Measurements from ENCODE around the gene MRPL41.
"Not testable (repeated sequence)": the region's sequence is repeated elsewhere in the genome, so short reads cannot be mapped to it uniquely, and the experiment has no call there.

MRPL41 gene

GRCh38 chr9:137535120-137535428 is 16.6 kb upstream of the MRPL41 start:
- no peak overlapping the region for H3K4me3 ChIP-seq (ENCODE audit: control insufficient read depth in 1 of 7, extremely low read depth in 1 of 7, insufficient read depth in 4 of 7, low read depth in 2 of 7, low read length in 6 of 7)
- H3K27me3 ChIP-seq (replicated peaks in 2 of 5; ENCODE audit: control insufficient read depth in 4 of 5, insufficient read depth in 5 of 5, low read length in 4 of 5) = no peaks in the 10 kb centered on the region
- peaks cover 0 to 30% (median 25%) of the 10 kb centered on the region in 4 experiments for H3K4me1 ChIP-seq (ENCODE audit: control extremely low read depth in 1 of 4, control insufficient read depth in 4 of 4, insufficient read depth in 4 of 4, low read length in 3 of 4)
- H3K27ac ChIP-seq (ENCODE audit: insufficient read depth in 1 of 2, low read depth in 1 of 2, low read length in 2 of 2, poor library complexity in 1 of 2, severe bottlenecking in 2 of 2) = peak overlapping the region in 1 of 2 experiments; percentile 25
- DNase-seq = no peak
- ChIA-PET CTCF (interaction anchor here (0.7 to 1.5 kb wide), 5 partner anchors 10 to 156 kb away, joined by 3 to 6 read pairs (median 3); partner anchors contain the start of gene PNPLA7), POLR2A (no interaction called here)
- H3K9me3 ChIP-seq (ENCODE audit: control extremely low read depth in 1 of 5, control insufficient read depth in 4 of 5, insufficient read depth in 2 of 5, low read depth in 1 of 5, low read length in 4 of 5) = peaks cover 0 to 13% (median 4%) of the 10 kb centered on the region in 5 experiments
- H3K36me3 ChIP-seq (ENCODE audit: control insufficient read depth in 4 of 4, insufficient read depth in 4 of 4, low read length in 3 of 4) = peaks cover 0 to 2% (median under 1%) of the 10 kb centered on the region in 4 experiments

DNA sequence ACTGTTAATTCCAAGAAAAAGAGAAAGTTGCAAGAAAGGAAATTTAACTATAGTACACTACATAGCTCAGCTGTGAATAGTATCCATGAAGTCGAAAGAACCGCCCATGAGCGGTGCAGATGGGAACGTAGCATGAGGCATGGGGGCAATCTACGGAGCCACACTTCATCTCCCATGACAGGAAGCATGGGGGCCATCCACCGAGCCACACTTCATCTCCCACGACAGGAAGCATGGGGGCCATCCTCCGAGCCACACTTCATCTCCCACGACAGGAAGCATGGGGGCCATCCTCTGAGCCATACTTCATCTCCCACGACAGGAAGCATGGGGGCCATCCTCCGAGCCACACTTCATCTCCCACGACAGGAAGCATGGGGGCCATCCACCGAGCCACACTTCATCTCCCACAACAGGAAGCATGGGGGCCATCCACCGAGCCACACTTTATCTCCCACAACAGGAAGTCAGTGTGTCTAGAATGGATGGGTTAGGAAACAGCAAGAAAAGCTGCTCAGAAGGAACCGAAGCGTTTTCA is 15.0 kb upstream of the MRPL41 start:
- CTCF ChIA-PET = interaction anchor here (1.1 to 2.0 kb wide), 3 partner anchors 8 to 34 kb away, joined by 4 to 6 read pairs (median 5); no protein-coding TSS in a partner anchor
- not testable (repeated sequence) for H3K27ac ChIP-seq (ENCODE audit: insufficient read depth in 1 of 2, low read depth in 1 of 2, low read length in 2 of 2, poor library complexity in 1 of 2, severe bottlenecking in 2 of 2)

GRCh38 chr9:137538058-137538457 is 13.6 kb upstream of the MRPL41 start:
- CTCF ChIA-PET = interaction anchor here (1.1 to 2.0 kb wide), 3 partner anchors 8 to 36 kb away, joined by 4 to 6 read pairs (median 5); no protein-coding TSS in a partner anchor
- Histone ChIP-seq H3K9me3 (ENCODE audit: control extremely low read depth in 1 of 5, control insufficient read depth in 4 of 5, insufficient read depth in 2 of 5, low read depth in 1 of 5, low read length in 4 of 5) (peaks cover 0 to 13% (median 4%) of the 10 kb centered on the region in 5 experiments), H3K4me1 (ENCODE audit: control extremely low read depth in 1 of 4, control insufficient read depth in 4 of 4, insufficient read depth in 4 of 4, low read length in 3 of 4) (peaks cover 0 to 15% (median 12%) of the 10 kb centered on the region in 4 experiments), H3K27ac (ENCODE audit: insufficient read depth in 1 of 2, low read depth in 1 of 2, low read length in 2 of 2, poor library complexity in 1 of 2, severe bottlenecking in 2 of 2) (no peak overlapping the region), H3K36me3 (ENCODE audit: control insufficient read depth in 4 of 4, insufficient read depth in 4 of 4, low read length in 3 of 4) (peaks cover 0 to 5% (median 3%) of the 10 kb centered on the region in 4 experiments), H3K27me3 (replicated peaks in 2 of 5; ENCODE audit: control insufficient read depth in 4 of 5, insufficient read depth in 5 of 5, low read length in 4 of 5) (no peaks in the 10 kb centered on the region), H3K4me3 (ENCODE audit: control insufficient read depth in 1 of 7, extremely low read depth in 1 of 7, insufficient read depth in 4 of 7, low read depth in 2 of 7, low read length in 6 of 7) (no peak overlapping the region)
- 98% methylated on average over 16 of the region's 16 CpGs for WGBS (ENCODE audit: insufficient coverage)
- POLR2A ChIA-PET = no interaction called here
- no peak for DNase-seq

More for the DNA sequence above, 15.0 kb upstream of the MRPL41 start:
- Histone ChIP-seq H3K4me3 (ENCODE audit: control insufficient read depth in 1 of 7, extremely low read depth in 1 of 7, insufficient read depth in 4 of 7, low read depth in 2 of 7, low read length in 6 of 7) (peak overlapping the region in 2 of 7 experiments; percentile 4 to 6), H3K4me1 (ENCODE audit: control extremely low read depth in 1 of 4, control insufficient read depth in 4 of 4, insufficient read depth in 4 of 4, low read length in 3 of 4) (peaks cover 0 to 16% (median 13%) of the 10 kb centered on the region in 4 experiments), H3K9me3 (ENCODE audit: control extremely low read depth in 1 of 5, control insufficient read depth in 4 of 5, insufficient read depth in 2 of 5, low read depth in 1 of 5, low read length in 4 of 5) (peaks cover 0 to 13% (median 4%) of the 10 kb centered on the region in 5 experiments)
- H3K27me3 ChIP-seq (replicated peaks in 2 of 5; ENCODE audit: control insufficient read depth in 4 of 5, insufficient read depth in 5 of 5, low read length in 4 of 5); H3K36me3 ChIP-seq (ENCODE audit: control insufficient read depth in 4 of 4, insufficient read depth in 4 of 4, low read length in 3 of 4): not testable (repeated sequence)
- peak; percentile 36 to 90 (median 85) for DNase-seq
- POLR2A ChIA-PET = interaction anchor here (0.6 kb wide), 1 partner anchor 160 kb away, joined by 3 read pairs; no protein-coding TSS in a partner anchor
- WGBS (ENCODE audit: insufficient coverage) = 34% methylated on average over 7 of the region's 16 CpGs

GRCh38 chr9:137540536-137540935 is 11.1 kb upstream of the MRPL41 start:
- Histone ChIP-seq H3K9me3 (ENCODE audit: control extremely low read depth in 1 of 5, control insufficient read depth in 4 of 5, insufficient read depth in 2 of 5, low read depth in 1 of 5, low read length in 4 of 5) (peaks cover 0 to 13% (median 4%) of the 10 kb centered on the region in 5 experiments), H3K4me3 (ENCODE audit: control insufficient read depth in 1 of 7, extremely low read depth in 1 of 7, insufficient read depth in 4 of 7, low read depth in 2 of 7, low read length in 6 of 7) (no peak overlapping the region), H3K27ac (ENCODE audit: insufficient read depth in 1 of 2, low read depth in 1 of 2, low read length in 2 of 2, poor library complexity in 1 of 2, severe bottlenecking in 2 of 2) (no peak overlapping the region), H3K27me3 (replicated peaks in 2 of 5; ENCODE audit: control insufficient read depth in 4 of 5, insufficient read depth in 5 of 5, low read length in 4 of 5) (no peaks in the 10 kb centered on the region), H3K4me1 (ENCODE audit: control extremely low read depth in 1 of 4, control insufficient read depth in 4 of 4, insufficient read depth in 4 of 4, low read length in 3 of 4) (peaks cover 0 to 15% (median 5%) of the 10 kb centered on the region in 4 experiments), H3K36me3 (ENCODE audit: control insufficient read depth in 4 of 4, insufficient read depth in 4 of 4, low read length in 3 of 4) (peaks cover 0 to 8% (median 3%) of the 10 kb centered on the region in 4 experiments)
- no peak for DNase-seq
- 98% methylated on average over 17 of the region's 18 CpGs for WGBS (ENCODE audit: insufficient coverage)
- ChIA-PET POLR2A (no interaction called here), CTCF (no interaction called here)

GRCh38 chr9:137542486-137542885 is 9.2 kb upstream of the MRPL41 start:
- peaks cover 0 to 8% (median 3%) of the 10 kb centered on the region in 4 experiments for H3K36me3 ChIP-seq (ENCODE audit: control insufficient read depth in 4 of 4, insufficient read depth in 4 of 4, low read length in 3 of 4)
- CTCF ChIA-PET = interaction anchor here (1.2 to 1.6 kb wide), 2 partner anchors 10 to 256 kb away, joined by 3 to 6 read pairs; partner anchors contain the start of gene MRPL41
- no peak for DNase-seq
- H3K4me3 ChIP-seq (ENCODE audit: control insufficient read depth in 1 of 7, extremely low read depth in 1 of 7, insufficient read depth in 4 of 7, low read depth in 2 of 7, low read length in 6 of 7) = no peak overlapping the region
- no peak overlapping the region for H3K27ac ChIP-seq (ENCODE audit: insufficient read depth in 1 of 2, low read depth in 1 of 2, low read length in 2 of 2, poor library complexity in 1 of 2, severe bottlenecking in 2 of 2)
- H3K9me3 ChIP-seq (ENCODE audit: control extremely low read depth in 1 of 5, control insufficient read depth in 4 of 5, insufficient read depth in 2 of 5, low read depth in 1 of 5, low read length in 4 of 5) = peaks cover 0 to 5% (median 0%) of the 10 kb centered on the region in 5 experiments
- 97% methylated on average over 19 of the region's 20 CpGs for WGBS (ENCODE audit: insufficient coverage)
- H3K27me3 ChIP-seq (replicated peaks in 2 of 5; ENCODE audit: control insufficient read depth in 4 of 5, insufficient read depth in 5 of 5, low read length in 4 of 5) = no peaks in the 10 kb centered on the region
- peaks cover 0 to 5% (median under 1%) of the 10 kb centered on the region in 4 experiments for H3K4me1 ChIP-seq (ENCODE audit: control extremely low read depth in 1 of 4, control insufficient read depth in 4 of 4, insufficient read depth in 4 of 4, low read length in 3 of 4)
- POLR2A ChIA-PET = no interaction called here

DNA sequence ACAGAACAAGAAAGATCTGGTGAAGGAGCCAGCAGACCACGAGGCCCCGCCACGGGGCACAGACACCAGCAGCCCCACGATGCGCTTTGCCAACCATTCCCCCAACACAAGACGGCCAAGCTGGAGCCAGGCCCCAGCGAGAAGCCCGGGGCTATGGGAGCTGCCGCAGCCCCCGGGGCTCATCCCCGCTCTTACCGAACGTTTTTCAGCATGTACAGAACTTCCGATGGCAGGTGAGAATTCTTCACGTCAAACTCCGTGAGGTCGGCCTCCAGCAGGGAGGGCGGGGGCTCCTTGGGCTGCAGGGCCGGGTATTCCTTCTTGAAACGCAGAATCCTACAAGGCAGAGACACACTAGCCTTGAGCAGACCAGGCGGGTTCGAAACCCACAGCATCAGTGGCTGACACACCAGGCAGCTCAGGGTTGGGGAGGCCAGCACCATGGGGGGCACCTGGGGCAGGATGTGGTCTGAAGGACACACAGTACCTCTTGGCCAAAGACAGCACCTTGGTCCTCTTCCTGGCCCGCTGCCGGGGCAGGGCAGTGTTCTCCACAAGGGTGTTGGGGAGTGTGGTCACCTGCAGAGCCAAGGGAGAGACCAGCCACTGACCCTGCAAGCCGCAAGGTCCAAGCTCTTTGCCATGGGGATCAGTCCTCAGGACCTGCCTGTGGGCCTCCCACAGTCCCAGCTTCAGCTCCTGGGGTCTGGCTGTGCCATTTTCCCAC is 8.3 kb upstream of the MRPL41 start:
- CTCF ChIA-PET = interaction anchor here (0.5 kb wide), 1 partner anchor 49 kb away, joined by 3 read pairs; no protein-coding TSS in a partner anchor
- no peak for DNase-seq

More for the DNA sequence above, 8.3 kb upstream of the MRPL41 start:
- POLR2A ChIA-PET = no interaction called here
- 97% methylated on average over 21 of the region's 25 CpGs for WGBS (ENCODE audit: insufficient coverage)
- Histone ChIP-seq H3K36me3 (ENCODE audit: control insufficient read depth in 4 of 4, insufficient read depth in 4 of 4, low read length in 3 of 4) (peaks cover 0 to 8% (median 3%) of the 10 kb centered on the region in 4 experiments), H3K27me3 (replicated peaks in 2 of 5; ENCODE audit: control insufficient read depth in 4 of 5, insufficient read depth in 5 of 5, low read length in 4 of 5) (no peaks in the 10 kb centered on the region), H3K9me3 (ENCODE audit: control extremely low read depth in 1 of 5, control insufficient read depth in 4 of 5, insufficient read depth in 2 of 5, low read depth in 1 of 5, low read length in 4 of 5) (no peaks in the 10 kb centered on the region), H3K27ac (ENCODE audit: insufficient read depth in 1 of 2, low read depth in 1 of 2, low read length in 2 of 2, poor library complexity in 1 of 2, severe bottlenecking in 2 of 2) (no peak overlapping the region), H3K4me1 (ENCODE audit: control extremely low read depth in 1 of 4, control insufficient read depth in 4 of 4, insufficient read depth in 4 of 4, low read length in 3 of 4) (no peaks in the 10 kb centered on the region), H3K4me3 (ENCODE audit: control insufficient read depth in 1 of 7, extremely low read depth in 1 of 7, insufficient read depth in 4 of 7, low read depth in 2 of 7, low read length in 6 of 7) (no peak overlapping the region)
